ENCODE measurements around the gene HSPBP1. TPM values are rescaled to one million over a fixed set of nuclear protein-coding genes. Genes with fewer than 3 reads are reported as not detected.

HSPBP1 gene
- total RNA-seq, 1 experiment from 2014 or later = 63.0 TPM

GRCh38 chr19:55301459-55302317, 21.8 kb upstream of the HSPBP1 start:
- TF ChIP-seq RAD21 (IDR thresholded peaks at IDR 0.05; ENCODE audit: low read depth) (peak; percentile 75), EGR1 (IDR thresholded peaks at IDR 0.05; ENCODE audit: low read depth) (no peak), ELF1 (IDR thresholded peaks at IDR 0.05; ENCODE audit: borderline replicate concordance, low read depth) (no peak), CTCF (IDR thresholded peaks at IDR 0.05 in 2 of 3, conservative IDR thresholded peaks at IDR 0.05 in 1 of 3; ENCODE audit: borderline replicate concordance in 1 of 3, insufficient read depth in 1 of 3, low read depth in 2 of 3, low read length in 2 of 3) (peak; percentile 54 to 92 (median 83); a peak in 5 of 6 replicates), POLR2AphosphoS5 (IDR thresholded peaks at IDR 0.05; ENCODE audit: low read depth, low read length) (0 out of 2 replicates have a peak, but pooled peaks have one; percentile 22)
- BruUV-seq (replicated peaks) = no TSS peak
- Histone ChIP-seq H2AFZ (ENCODE audit: low read depth, low read length, poor library complexity, severe bottlenecking) (no peak overlapping the region), H3K9me3 (ENCODE audit: control insufficient read depth in 1 of 2, insufficient read depth in 1 of 2, low read depth in 1 of 2, low read length in 2 of 2) (no peaks in the 10 kb centered on the region), H3K27ac (ENCODE audit: low read depth, low read length) (no peak overlapping the region), H4K20me1 (ENCODE audit: insufficient read depth) (no peaks in the 10 kb centered on the region), H3K4me1 (ENCODE audit: control insufficient read depth in 1 of 2, insufficient read depth in 2 of 2, low read length in 2 of 2) (peaks cover 0 to 7% of the 10 kb centered on the region in 2 experiments; a peak in 1 of 4 replicates), H3K9me2 (ENCODE audit: insufficient read depth) (no peaks in the 10 kb centered on the region), H3K4me2 (ENCODE audit: low read length) (peak overlapping the region; percentile 52), H3K27me3 (ENCODE audit: insufficient read depth, low read length) (no peaks in the 10 kb centered on the region), H3K79me2 (ENCODE audit: insufficient read depth, low read length) (no peaks in the 10 kb centered on the region), H3K36me3 (ENCODE audit: control insufficient read depth in 1 of 2, insufficient read depth in 2 of 2, low read length in 2 of 2) (peaks cover 11% of the 10 kb centered on the region in 2 experiments; a peak in 2 of 4 replicates), H3K9ac (ENCODE audit: low read length) (no peak overlapping the region), H3K4me3 (replicated peaks in 1 of 2; ENCODE audit: low read depth in 1 of 2, low read length in 2 of 2) (no peak overlapping the region)
- CTCF ChIA-PET = interaction anchor here (0.6 to 2.7 kb wide), 14 partner anchors 10 to 175 kb away, joined by 3 to 15 read pairs (median 6); partner anchors contain the start of genes BRSK1, HSPBP1, KMT5C and TMEM238
- ATAC-seq = peak; percentile 83
- DNase-seq (ENCODE audit: low read depth, low spot score) = peak; percentile 54
- RAD21 ChIA-PET (ENCODE audit: low non-redundant PET in 1 of 2, low total read pairs in 2 of 2, uncharacterized antibody in 2 of 2, unreplicated experiment in 2 of 2) = interaction anchor here (0.6 kb wide), 2 partner anchors 60 to 134 kb away, joined by 4 to 7 read pairs; no protein-coding TSS in a partner anchor
- POLR2A ChIA-PET = interaction anchor here (2.0 kb wide), 1 partner anchor 83 kb away, joined by 8 read pairs; the partner anchor contains the start of gene TMEM238
- intact Hi-C loops (cut with micrococcal nuclease) = loop anchor here (5.0 kb wide), 1 partner anchor 81 kb away; the partner anchor contains the start of gene TMEM238
